GM23338 (cell line): ENCODE results near the gene ACSS3. TPM values are rescaled to one million over a fixed set of nuclear protein-coding genes. Genes with fewer than 3 reads are reported as not detected.

Experiments used
- ATAC-seq: fragments of 200-7000 bp; cut with Tn5 transposase; 3 replicates; pipeline ENCODE4 v1.9.1; 2020
- DNase-seq: peaks from one replicate; pipeline ENCODE4 v3.0.0-alpha.2; 2015; ENCODE audit warnings: low spot score
- H2AFZ ChIP-seq: fragments of 200-600 bp; sonication (generic); 2 replicates; pipeline ENCODE4 v1.8.0; 2016; ENCODE audit warnings: antibody characterized with exemption, mild to moderate bottlenecking, moderate library complexity
- H3F3A ChIP-seq: fragments of 200-600 bp; sonication (generic); replicated peaks from 2 replicates; pipeline ENCODE4 v1.8.0; 2017; ENCODE audit warnings: antibody characterized with exemption, mixed run types, low read depth
- H3K27ac ChIP-seq: fragments of 200-600 bp; sonication (generic); 2 replicates; pipeline ENCODE4 v1.6.1; 2016; ENCODE audit warnings: low read depth
- H3K27me3 ChIP-seq: fragments of 200-600 bp; sonication (generic); 2 replicates; pipeline ENCODE4 v1.8.0; 2016; ENCODE audit warnings: mild to moderate bottlenecking, mixed run types, moderate library complexity; ENCODE audit not compliant: insufficient read depth
- H3K36me3 ChIP-seq: fragments of 200-600 bp; sonication (generic); 2 replicates; pipeline ENCODE4 v1.8.0; 2016; ENCODE audit warnings: mild to moderate bottlenecking; ENCODE audit not compliant: insufficient read depth
- H3K4me1 ChIP-seq: fragments of 200-600 bp; sonication (generic); 2 replicates; pipeline ENCODE4 v1.8.0; 2016; ENCODE audit warnings: mild to moderate bottlenecking, moderate library complexity; ENCODE audit not compliant: insufficient read depth
- H3K4me2 ChIP-seq: fragments of 200-600 bp; sonication (generic); 2 replicates; pipeline ENCODE4 v1.7.1; 2017; ENCODE audit warnings: mixed run types
- H3K4me3 ChIP-seq: fragments of 200-600 bp; sonication (generic); 2 replicates; pipeline ENCODE4 v1.6.1; 2016; ENCODE audit warnings: mixed run types
- H3K79me2 ChIP-seq: fragments of 200-600 bp; sonication (generic); replicated peaks from 2 replicates; pipeline ENCODE4 v1.8.0; 2017; ENCODE audit warnings: mild to moderate bottlenecking; ENCODE audit not compliant: insufficient read depth
- H3K9me2 ChIP-seq: fragments of 200-600 bp; sonication (generic); 2 replicates; pipeline ENCODE4 v1.8.0; 2017; ENCODE audit not compliant: insufficient read depth
- H4K20me1 ChIP-seq: fragments of 200-600 bp; sonication (generic); replicated peaks from 2 replicates; pipeline ENCODE4 v1.8.0; 2017; ENCODE audit warnings: mild to moderate bottlenecking; ENCODE audit not compliant: insufficient read depth
- H3K27ac Mint-ChIP-seq: 2 replicates; pipeline ENCODE4 v1.8.0; 2020; ENCODE audit warnings: inconsistent platforms, mild to moderate bottlenecking, moderate library complexity, mixed read lengths
- H3K27me3 Mint-ChIP-seq: 3 replicates; pipeline ENCODE4 v1.8.0; 2022; ENCODE audit warnings: low read depth, mild to moderate bottlenecking, moderate library complexity, mixed read lengths, inconsistent platforms; ENCODE audit not compliant: insufficient read depth, poor library complexity
- H3K36me3 Mint-ChIP-seq: 3 replicates; pipeline ENCODE4 v1.8.0; 2021; ENCODE audit warnings: low read depth, mild to moderate bottlenecking, inconsistent platforms, moderate library complexity, mixed read lengths
- H3K4me1 Mint-ChIP-seq: 3 replicates; pipeline ENCODE4 v1.8.0; 2020; ENCODE audit warnings: mild to moderate bottlenecking, inconsistent platforms, mixed read lengths
- H3K4me3 Mint-ChIP-seq: 3 replicates; pipeline ENCODE4 v1.8.0; 2021; ENCODE audit warnings: moderate library complexity, mild to moderate bottlenecking, inconsistent platforms, mixed read lengths
- H3K9me3 Mint-ChIP-seq: 3 replicates; pipeline ENCODE4 v1.8.0; 2020; ENCODE audit warnings: moderate library complexity, mild to moderate bottlenecking, inconsistent platforms, mixed read lengths
- EZH2 ChIP-seq: fragments of 200-600 bp; sonication (generic); IDR thresholded peaks from one replicate; pipeline ENCODE4 v1.8.0; 2017; ENCODE audit warnings: antibody characterized with exemption, mild to moderate bottlenecking, low read depth; ENCODE audit not compliant: unreplicated experiment
- NANOG ChIP-seq: IDR thresholded peaks from 2 replicates; pipeline ENCODE4 v1.6.1; 2016; ENCODE audit warnings: antibody characterized with exemption, borderline replicate concordance
- POLR2AphosphoS5 ChIP-seq: IDR thresholded peaks from 2 replicates; pipeline ENCODE4 v1.6.1; 2016; ENCODE audit warnings: antibody characterized with exemption, low read depth
- STAT1 ChIP-seq: IDR thresholded peaks from one replicate; pipeline ENCODE4 v1.6.1; 2016; ENCODE audit warnings: antibody characterized with exemption; ENCODE audit not compliant: unreplicated experiment
- polyA plus RNA-seq: library from polyadenylated mRNA; unstranded; fragments of >200 nt; fragmentation: Nextera tagmentation; extraction: Ambion mirVana; gene quantifications from 2 replicates; pipeline ENCODE4 v1.2.1, GENCODE V29; 2016
- total RNA-seq: library from RNA; depleted of rRNA; stranded (reverse); fragments of >200 nt; shearing (Covaris generic); gene quantifications from 2 replicates; pipeline ENCODE4 v1.2.3, GENCODE V29; 2014
- TF ChIP-seq, protein P1 (sequence below): fragments of 250-450 bp; sonication (Bioruptor Pico); IDR thresholded peaks from 2 replicates; pipeline ENCODE4 v1.5.0; 2020; ENCODE audit warnings: mild to moderate bottlenecking, moderate library complexity
- TF ChIP-seq, protein P2 (sequence below): IDR thresholded peaks from 2 replicates; pipeline ENCODE4 v1.6.1; 2016; ENCODE audit warnings: antibody characterized with exemption
- TF ChIP-seq, protein P3 (sequence below), 2 experiments: fragments of 200-600 bp in 1 of 2; sonication (generic) in 1 of 2; conservative IDR thresholded peaks; 2 replicates each; pipeline versions ENCODE4 v1.5.1 to v1.6.1; 2016 to 2017; ENCODE audit warnings: antibody characterized with exemption in 2 of 2, low read depth in 2 of 2, mild to moderate bottlenecking in 2 of 2, moderate library complexity in 1 of 2

The ACSS3 gene
- total and polyA plus RNA-seq, 2 experiments from 2014 or later: 7.4 to 28.9 TPM

DNA sequence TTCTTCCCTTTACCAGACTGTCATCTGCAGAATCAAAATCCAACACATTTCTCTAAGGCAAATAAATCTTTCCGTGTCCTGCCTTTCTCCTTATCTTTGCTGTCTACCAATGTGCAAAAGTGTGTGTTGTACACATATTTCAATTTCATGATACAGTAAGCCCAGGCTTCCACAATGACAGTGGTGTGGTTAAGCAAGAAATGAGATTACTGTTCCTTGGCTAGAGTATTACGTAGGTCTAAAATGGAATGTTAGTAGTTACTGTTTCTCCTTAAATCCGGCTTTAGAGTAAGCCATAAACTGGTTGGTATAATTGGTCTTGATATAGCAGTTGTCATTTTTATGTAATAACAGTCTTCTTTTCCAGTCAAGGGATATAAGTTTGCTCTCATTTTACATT lies 82.0 kb downstream of the ACSS3 start (continued):
- TF ChIP-seq, protein P1, sequence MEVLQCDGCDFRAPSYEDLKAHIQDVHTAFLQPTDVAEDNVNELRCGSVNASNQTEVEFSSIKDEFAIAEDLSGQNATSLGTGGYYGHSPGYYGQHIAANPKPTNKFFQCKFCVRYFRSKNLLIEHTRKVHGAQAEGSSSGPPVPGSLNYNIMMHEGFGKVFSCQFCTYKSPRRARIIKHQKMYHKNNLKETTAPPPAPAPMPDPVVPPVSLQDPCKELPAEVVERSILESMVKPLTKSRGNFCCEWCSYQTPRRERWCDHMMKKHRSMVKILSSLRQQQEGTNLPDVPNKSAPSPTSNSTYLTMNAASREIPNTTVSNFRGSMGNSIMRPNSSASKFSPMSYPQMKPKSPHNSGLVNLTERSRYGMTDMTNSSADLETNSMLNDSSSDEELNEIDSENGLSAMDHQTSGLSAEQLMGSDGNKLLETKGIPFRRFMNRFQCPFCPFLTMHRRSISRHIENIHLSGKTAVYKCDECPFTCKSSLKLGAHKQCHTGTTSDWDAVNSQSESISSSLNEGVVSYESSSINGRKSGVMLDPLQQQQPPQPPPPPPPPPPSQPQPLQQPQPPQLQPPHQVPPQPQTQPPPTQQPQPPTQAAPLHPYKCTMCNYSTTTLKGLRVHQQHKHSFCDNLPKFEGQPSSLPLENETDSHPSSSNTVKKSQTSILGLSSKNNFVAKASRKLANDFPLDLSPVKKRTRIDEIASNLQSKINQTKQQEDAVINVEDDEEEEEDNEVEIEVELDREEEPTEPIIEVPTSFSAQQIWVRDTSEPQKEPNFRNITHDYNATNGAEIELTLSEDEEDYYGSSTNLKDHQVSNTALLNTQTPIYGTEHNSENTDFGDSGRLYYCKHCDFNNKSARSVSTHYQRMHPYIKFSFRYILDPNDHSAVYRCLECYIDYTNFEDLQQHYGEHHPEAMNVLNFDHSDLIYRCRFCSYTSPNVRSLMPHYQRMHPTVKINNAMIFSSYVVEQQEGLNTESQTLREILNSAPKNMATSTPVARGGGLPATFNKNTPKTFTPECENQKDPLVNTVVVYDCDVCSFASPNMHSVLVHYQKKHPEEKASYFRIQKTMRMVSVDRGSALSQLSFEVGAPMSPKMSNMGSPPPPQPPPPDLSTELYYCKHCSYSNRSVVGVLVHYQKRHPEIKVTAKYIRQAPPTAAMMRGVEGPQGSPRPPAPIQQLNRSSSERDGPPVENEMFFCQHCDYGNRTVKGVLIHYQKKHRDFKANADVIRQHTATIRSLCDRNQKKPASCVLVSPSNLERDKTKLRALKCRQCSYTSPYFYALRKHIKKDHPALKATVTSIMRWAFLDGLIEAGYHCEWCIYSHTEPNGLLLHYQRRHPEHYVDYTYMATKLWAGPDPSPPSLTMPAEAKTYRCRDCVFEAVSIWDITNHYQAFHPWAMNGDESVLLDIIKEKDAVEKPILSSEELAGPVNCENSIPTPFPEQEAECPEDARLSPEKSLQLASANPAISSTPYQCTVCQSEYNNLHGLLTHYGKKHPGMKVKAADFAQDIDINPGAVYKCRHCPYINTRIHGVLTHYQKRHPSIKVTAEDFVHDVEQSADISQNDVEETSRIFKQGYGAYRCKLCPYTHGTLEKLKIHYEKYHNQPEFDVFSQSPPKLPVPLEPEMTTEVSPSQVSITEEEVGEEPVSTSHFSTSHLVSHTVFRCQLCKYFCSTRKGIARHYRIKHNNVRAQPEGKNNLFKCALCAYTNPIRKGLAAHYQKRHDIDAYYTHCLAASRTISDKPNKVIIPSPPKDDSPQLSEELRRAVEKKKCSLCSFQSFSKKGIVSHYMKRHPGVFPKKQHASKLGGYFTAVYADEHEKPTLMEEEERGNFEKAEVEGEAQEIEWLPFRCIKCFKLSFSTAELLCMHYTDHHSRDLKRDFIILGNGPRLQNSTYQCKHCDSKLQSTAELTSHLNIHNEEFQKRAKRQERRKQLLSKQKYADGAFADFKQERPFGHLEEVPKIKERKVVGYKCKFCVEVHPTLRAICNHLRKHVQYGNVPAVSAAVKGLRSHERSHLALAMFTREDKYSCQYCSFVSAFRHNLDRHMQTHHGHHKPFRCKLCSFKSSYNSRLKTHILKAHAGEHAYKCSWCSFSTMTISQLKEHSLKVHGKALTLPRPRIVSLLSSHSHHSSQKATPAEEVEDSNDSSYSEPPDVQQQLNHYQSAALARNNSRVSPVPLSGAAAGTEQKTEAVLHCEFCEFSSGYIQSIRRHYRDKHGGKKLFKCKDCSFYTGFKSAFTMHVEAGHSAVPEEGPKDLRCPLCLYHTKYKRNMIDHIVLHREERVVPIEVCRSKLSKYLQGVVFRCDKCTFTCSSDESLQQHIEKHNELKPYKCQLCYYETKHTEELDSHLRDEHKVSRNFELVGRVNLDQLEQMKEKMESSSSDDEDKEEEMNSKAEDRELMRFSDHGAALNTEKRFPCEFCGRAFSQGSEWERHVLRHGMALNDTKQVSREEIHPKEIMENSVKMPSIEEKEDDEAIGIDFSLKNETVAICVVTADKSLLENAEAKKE (CRISPR knock-in tag): no peak
- TF ChIP-seq, protein P2, sequence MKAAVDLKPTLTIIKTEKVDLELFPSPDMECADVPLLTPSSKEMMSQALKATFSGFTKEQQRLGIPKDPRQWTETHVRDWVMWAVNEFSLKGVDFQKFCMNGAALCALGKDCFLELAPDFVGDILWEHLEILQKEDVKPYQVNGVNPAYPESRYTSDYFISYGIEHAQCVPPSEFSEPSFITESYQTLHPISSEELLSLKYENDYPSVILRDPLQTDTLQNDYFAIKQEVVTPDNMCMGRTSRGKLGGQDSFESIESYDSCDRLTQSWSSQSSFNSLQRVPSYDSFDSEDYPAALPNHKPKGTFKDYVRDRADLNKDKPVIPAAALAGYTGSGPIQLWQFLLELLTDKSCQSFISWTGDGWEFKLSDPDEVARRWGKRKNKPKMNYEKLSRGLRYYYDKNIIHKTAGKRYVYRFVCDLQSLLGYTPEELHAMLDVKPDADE: no peak
- TF ChIP-seq STAT1 (no peak), POLR2AphosphoS5 (no peak), NANOG (no peak)
- TF ChIP-seq, protein P3, sequence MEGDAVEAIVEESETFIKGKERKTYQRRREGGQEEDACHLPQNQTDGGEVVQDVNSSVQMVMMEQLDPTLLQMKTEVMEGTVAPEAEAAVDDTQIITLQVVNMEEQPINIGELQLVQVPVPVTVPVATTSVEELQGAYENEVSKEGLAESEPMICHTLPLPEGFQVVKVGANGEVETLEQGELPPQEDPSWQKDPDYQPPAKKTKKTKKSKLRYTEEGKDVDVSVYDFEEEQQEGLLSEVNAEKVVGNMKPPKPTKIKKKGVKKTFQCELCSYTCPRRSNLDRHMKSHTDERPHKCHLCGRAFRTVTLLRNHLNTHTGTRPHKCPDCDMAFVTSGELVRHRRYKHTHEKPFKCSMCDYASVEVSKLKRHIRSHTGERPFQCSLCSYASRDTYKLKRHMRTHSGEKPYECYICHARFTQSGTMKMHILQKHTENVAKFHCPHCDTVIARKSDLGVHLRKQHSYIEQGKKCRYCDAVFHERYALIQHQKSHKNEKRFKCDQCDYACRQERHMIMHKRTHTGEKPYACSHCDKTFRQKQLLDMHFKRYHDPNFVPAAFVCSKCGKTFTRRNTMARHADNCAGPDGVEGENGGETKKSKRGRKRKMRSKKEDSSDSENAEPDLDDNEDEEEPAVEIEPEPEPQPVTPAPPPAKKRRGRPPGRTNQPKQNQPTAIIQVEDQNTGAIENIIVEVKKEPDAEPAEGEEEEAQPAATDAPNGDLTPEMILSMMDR (conservative IDR thresholded peaks at IDR 0.05; ENCODE audit: low read depth in 2 of 2): no peak

DNA sequence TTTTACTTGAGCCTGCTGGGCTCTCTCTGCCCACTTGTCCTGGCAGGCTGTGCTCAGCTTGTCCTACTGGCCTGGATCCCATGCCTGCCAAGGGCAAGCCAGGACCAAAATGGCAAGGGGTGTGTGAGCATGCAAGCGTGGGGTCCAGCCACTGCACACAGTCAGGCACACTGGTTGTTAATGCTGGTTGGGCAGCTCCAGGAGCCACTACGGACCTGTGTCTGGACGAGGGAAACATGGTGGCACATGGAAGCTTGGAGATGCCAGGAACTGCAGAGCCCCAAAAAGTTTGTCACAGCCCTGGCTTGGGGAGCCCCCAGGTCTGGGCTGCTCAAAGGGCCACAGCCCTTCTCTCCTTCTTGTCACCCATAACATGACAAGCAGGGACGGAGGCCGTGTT lies 83.8 kb downstream of the ACSS3 start:
- H3K27ac Mint-ChIP-seq: no peak overlapping the region
- Histone ChIP-seq H3K4me3 (no peak overlapping the region), H3K4me1 (no peaks in the 10 kb centered on the region), H3F3A (no peaks in the 10 kb centered on the region), H3K79me2 (no peaks in the 10 kb centered on the region), H3K36me3 (no peaks in the 10 kb centered on the region), H3K9me2 (no peaks in the 10 kb centered on the region), H3K27ac (no peak overlapping the region), H3K27me3 (no peaks in the 10 kb centered on the region), H2AFZ (no peak overlapping the region), H3K4me2 (no peak overlapping the region), H4K20me1 (no peaks in the 10 kb centered on the region)
- no peaks in the 10 kb centered on the region for H3K27me3 Mint-ChIP-seq
- H3K9me3 Mint-ChIP-seq: no peaks in the 10 kb centered on the region
- peaks cover 12% of the 10 kb centered on the region; the same call in 2 of the 3 replicates for H3K36me3 Mint-ChIP-seq
- no peak overlapping the region for H3K4me3 Mint-ChIP-seq
- TF ChIP-seq EZH2: no peak
- TF ChIP-seq, protein P1 (CRISPR knock-in tag): no peak
- ATAC-seq (no peak), DNase-seq (no peak)
- no peaks in the 10 kb centered on the region; the same call in 2 of the 3 replicates for H3K4me1 Mint-ChIP-seq
